CD4-positive, alpha-beta T cell treated with Interleukin-10 for 1 hour (primary cell): ENCODE results near the gene LIMA1.
"Not testable (repeated sequence)": the region's sequence is repeated elsewhere in the genome, so short reads cannot be mapped to it uniquely, and the experiment has no call there.

Experiments used
- DNase-seq: peaks from one replicate; pipeline ENCODE4 v3.0.0-alpha.2; 2020

The LIMA1 gene

GRCh38 chr12:50285253-50285652 lies 1.9 kb upstream of the LIMA1 start:
- no peak for DNase-seq

GRCh38 chr12:50282721-50283228 lies 545 bp downstream of the LIMA1 start:
- DNase-seq, result no peak

- no peak for DNase-seq
These were observed 3.8 kb downstream of the LIMA1 start for GRCh38 chr12:50279501-50279900.

- DNase-seq, result no peak
These were observed 6.2 kb downstream of the LIMA1 start for GRCh38 chr12:50276912-50277671.

- DNase-seq, result no peak
These were observed 7.3 kb downstream of the LIMA1 start for GRCh38 chr12:50276068-50276467.

GRCh38 chr12:50275556-50275955 lies 7.8 kb downstream of the LIMA1 start:
- no peak for DNase-seq

GRCh38 chr12:50275127-50275526 lies 8.2 kb downstream of the LIMA1 start:
- not testable (repeated sequence) for DNase-seq

GRCh38 chr12:50271724-50272247 lies 11.5 kb downstream of the LIMA1 start:
- no peak for DNase-seq

GRCh38 chr12:50268482-50268881 lies 14.8 kb downstream of the LIMA1 start:
- DNase-seq, result no peak

GRCh38 chr12:50265770-50266524 lies 17.4 kb downstream of the LIMA1 start:
- DNase-seq, result no peak

GRCh38 chr12:50263832-50264231 lies 19.5 kb downstream of the LIMA1 start:
- no peak for DNase-seq

GRCh38 chr12:50261654-50262053 lies 21.7 kb downstream of the LIMA1 start:
- DNase-seq, result no peak

GRCh38 chr12:50258167-50258551 lies 25.2 kb downstream of the LIMA1 start:
- no peak for DNase-seq

- no peak for DNase-seq
These were observed 25.8 kb downstream of the LIMA1 start for GRCh38 chr12:50257236-50258166.

GRCh38 chr12:50256761-50257160 lies 26.6 kb downstream of the LIMA1 start:
- DNase-seq, result no peak

- DNase-seq, result no peak
These were observed 30.2 kb downstream of the LIMA1 start for GRCh38 chr12:50252977-50253602.

GRCh38 chr12:50251619-50252252 lies 31.6 kb downstream of the LIMA1 start:
- DNase-seq, result no peak

GRCh38 chr12:50249464-50250182 lies 33.7 kb downstream of the LIMA1 start:
- DNase-seq, result no peak

GRCh38 chr12:50248883-50249282 lies 34.4 kb downstream of the LIMA1 start:
- DNase-seq, result no peak

- DNase-seq, result no peak
These were observed 34.9 kb downstream of the LIMA1 start for GRCh38 chr12:50248411-50248810.

GRCh38 chr12:50247665-50248064 lies 35.7 kb downstream of the LIMA1 start:
- not testable (repeated sequence) for DNase-seq
